ENCODE data around the gene RABIF.

GRCh38 chr1:202923533-202923932 is 34.6 kb upstream of the RABIF start:
- TF ChIP-seq CTCF (IDR thresholded peaks at IDR 0.05) (no peak), POLR2A (IDR thresholded peaks at IDR 0.05) (no peak)

Data from vagina (tissue), 2 donors.